Tongue (tissue), 2 donors: ENCODE measurements around the gene SLC39A11. TPM values are rescaled to one million over a fixed set of nuclear protein-coding genes. Genes with fewer than 3 reads are reported as not detected.
"Not testable (repeated sequence)": the region's sequence is repeated elsewhere in the genome, so short reads cannot be mapped to it uniquely, and the experiment has no call there.

Source experiments
- DNase-seq: peaks from one replicate; pipeline ENCODE4 v3.0.0-alpha.2; 2015
- total RNA-seq: library from RNA; depleted of rRNA; stranded (reverse); fragments of >200 nt; gene quantifications from one replicate; pipeline ENCODE4 v1.2.3, GENCODE V29; 2014

SLC39A11 gene, protein sequence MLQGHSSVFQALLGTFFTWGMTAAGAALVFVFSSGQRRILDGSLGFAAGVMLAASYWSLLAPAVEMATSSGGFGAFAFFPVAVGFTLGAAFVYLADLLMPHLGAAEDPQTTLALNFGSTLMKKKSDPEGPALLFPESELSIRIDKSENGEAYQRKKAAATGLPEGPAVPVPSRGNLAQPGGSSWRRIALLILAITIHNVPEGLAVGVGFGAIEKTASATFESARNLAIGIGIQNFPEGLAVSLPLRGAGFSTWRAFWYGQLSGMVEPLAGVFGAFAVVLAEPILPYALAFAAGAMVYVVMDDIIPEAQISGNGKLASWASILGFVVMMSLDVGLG
- total RNA-seq: 12.7 TPM

- DNase-seq: peak; percentile 97
These were observed at the start of gene SLC39A11 for GRCh38 chr17:73092523-73093135. Gene SLC39A11, minus strand, starts transcription at chr17:73092688. Its CDS starts 3,924 bp downstream, at chr17:73088764.

GRCh38 chr17:73141411-73141810 lies 48.9 kb upstream of the SLC39A11 start:
- no peak for DNase-seq

GRCh38 chr17:73140566-73140965 lies 48.1 kb upstream of the SLC39A11 start:
- DNase-seq: no peak

GRCh38 chr17:73139296-73139695 lies 46.8 kb upstream of the SLC39A11 start:
- DNase-seq: no peak

DNA sequence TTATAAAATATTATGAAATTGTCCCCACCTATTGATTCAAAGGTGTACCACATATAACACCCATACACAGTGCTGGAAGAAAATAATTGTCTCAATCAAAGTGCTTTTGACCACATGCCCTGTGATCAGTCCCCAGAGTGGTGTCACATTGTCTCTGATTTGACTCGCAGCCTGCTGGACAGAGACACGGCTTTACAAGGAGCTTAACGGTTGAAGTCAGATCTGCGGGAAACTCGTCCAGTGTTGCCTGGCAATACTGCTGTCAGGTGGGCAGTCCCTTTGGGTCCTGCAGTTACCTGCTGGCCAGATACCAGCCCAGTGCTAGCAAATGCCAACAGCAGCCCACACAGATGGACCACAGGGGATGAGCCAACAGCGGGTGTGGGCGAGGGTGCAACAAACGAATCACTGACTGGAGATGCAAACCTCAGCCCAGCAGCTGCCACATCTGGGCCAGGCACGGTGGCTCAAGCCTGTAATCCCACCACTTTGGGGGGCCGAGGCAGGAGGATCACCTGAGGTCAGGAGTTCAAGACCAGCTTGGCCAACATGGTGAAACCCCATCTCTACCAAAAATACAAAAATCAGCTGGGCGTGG lies 46.2 kb upstream of the SLC39A11 start:
- peak; percentile 19 for DNase-seq

- no peak for DNase-seq
These were observed 44.9 kb upstream of the SLC39A11 start for GRCh38 chr17:73137376-73137775.

- DNase-seq: no peak
These were observed 43.3 kb upstream of the SLC39A11 start for GRCh38 chr17:73135766-73136165.

DNA sequence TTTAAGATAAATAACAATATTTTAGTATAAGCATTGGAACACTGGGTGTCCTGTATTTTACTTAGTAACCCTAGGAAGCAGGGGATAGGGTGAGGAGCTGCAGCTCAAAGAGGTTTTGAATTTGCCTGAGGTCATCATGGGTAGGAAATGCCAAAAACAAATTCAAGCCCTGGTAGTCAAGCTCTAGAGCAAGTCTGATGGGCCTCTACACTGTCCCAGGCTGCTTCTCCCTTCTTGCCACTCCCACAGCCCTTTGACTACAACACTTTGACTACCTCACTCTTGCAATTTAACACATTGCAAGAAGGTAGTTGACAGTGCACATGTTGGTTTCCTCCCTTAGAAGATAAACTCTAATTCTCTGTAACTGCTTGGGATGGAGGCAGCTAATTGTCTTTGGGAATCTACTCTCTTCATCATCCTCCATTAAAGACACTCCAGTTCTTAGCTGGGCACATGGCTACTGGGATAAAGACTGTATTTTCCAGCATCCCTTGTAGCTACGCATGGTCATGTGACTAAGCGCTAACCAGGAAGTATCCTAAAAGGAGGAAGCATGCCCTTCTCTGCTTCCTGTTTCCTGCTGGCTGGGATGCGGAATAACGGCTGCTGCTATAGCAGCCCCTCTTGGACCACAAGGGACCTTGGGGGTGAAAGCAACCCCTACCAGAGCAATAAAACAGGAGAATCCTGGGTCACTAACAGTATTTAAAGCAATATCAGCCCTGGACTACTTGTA lies 41.6 kb upstream of the SLC39A11 start:
- DNase-seq: no peak

DNA sequence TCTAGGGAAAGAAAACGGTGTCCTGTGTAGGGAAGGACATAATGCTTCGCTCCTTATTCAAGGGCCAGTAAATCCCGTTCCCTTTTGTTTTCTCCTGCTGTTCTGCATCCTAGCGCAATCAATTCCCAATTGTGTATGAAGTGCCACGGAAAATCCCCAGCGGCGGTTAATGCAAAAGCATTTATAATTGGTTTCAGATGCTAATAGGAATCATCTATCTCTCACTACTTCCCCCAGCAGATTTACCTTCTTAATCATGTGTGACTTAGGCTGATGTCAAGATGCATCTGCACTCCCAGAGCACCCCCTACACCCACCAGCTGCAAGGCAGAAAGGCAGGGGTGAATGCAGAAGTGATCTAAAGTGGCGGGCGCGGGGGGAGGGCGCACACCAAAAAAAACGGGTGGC lies 39.6 kb upstream of the SLC39A11 start:
- no peak for DNase-seq

DNA sequence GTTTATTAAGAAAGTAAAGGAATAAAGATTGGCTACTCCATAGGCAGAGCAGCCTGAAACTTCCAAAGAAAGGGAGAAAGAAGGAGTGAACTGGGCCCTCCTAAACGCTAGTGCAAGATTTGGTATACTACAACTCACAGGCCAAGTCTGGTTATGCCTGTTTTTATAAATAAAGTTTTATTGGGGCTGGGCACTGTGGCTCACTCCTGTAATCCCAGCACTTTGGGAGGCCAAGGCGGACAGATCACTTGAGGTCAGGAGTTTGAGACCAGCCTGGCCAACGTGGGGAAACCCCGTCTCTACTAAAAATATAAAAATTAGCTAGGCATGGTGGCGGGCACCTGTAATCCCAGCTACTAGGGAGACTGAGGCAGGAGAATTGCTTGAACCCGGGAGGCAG lies 39.0 kb upstream of the SLC39A11 start:
- not testable (repeated sequence) for DNase-seq

DNA sequence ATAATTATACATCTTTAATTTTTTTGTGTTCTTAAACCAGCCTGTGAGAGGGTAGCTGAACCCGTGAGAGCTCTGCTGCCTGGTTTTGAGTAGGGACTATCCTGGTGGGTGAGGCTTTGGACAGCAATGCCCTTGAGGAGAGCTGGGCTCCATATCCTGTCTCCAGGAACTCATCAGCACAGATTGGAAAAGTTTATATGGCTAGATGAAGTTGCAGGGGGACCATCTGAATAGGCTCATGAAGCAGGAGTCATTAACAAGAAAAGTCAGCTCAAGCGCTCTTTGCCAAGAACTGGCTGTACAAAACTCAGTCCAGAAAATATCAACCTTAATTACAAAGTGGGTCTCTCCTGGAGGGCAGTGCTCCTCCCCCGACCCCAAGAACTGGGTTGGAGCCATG lies 38.5 kb upstream of the SLC39A11 start:
- no peak for DNase-seq

DNA sequence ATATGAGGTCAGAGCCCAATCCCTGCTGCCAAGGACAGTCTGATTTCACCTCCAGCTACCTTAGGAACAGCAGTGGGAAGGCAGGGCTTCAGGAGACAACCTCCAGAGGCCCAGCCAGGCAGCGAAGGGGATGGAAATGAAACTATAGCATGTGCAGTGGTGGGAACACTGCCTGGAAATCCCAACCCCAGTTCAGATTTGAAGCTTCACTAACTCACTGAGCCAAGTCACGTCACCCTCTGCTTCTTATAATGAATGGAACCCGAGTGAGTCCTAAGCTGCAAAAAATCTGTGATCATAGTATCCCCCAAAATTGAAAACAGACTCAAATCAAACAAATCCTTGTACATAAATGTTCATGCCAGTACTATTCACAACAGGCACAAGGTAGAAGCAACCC lies 36.0 kb upstream of the SLC39A11 start:
- peak; percentile 74 for DNase-seq

GRCh38 chr17:73126716-73127473 lies 34.4 kb upstream of the SLC39A11 start:
- DNase-seq: no peak

- no peak for DNase-seq
These were observed 31.3 kb upstream of the SLC39A11 start for GRCh38 chr17:73123606-73124320.

GRCh38 chr17:73122953-73123605 lies 30.6 kb upstream of the SLC39A11 start:
- DNase-seq: no peak

- peak; percentile 86 for DNase-seq
These were observed 29.0 kb upstream of the SLC39A11 start for GRCh38 chr17:73121506-73121905.

- no peak for DNase-seq
These were observed 27.1 kb upstream of the SLC39A11 start for GRCh38 chr17:73119631-73120030.

DNA sequence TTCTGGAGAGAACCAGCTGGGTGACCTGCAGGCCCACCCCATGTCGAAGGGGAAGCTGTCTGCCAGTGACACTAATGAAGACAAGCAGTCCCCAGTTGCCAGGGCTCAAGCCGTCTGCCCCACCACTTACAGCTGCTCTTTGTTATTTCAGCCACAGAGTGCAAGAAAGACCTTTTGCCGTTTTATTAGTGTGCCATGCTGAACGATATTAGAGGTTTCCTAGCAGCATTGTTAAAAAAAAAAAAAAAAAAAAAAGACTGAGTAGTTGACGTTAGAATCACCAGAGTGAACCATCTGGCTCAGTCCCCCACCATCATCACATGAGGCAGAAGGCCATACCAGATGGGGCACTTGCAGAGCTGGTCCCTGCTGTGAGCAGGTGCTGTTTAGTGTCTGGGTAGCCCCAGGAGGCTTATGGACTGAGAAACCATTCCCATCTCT lies 26.5 kb upstream of the SLC39A11 start:
- peak; percentile 73 for DNase-seq

- DNase-seq: no peak
These were observed 25.7 kb upstream of the SLC39A11 start for GRCh38 chr17:73118139-73118538.

DNA sequence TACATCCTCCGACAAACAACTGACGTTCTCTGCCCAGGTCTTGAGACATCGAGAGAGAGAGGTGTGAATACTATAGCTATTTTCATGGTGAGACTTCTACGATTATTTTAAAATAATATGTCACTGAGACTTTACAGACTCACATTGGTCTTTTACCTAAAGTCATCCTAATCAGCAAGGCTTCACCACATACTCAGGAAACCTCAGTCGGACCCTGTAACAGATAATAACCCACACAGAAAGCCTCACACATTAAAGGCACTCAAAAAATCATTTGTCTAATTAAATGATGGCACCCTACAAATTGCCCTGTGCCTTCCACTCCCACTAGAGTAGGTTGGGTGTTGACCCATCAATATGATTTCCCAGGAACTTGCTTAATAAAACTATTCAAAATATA lies 19.8 kb upstream of the SLC39A11 start:
- DNase-seq: no peak

GRCh38 chr17:73111386-73111785 lies 18.9 kb upstream of the SLC39A11 start:
- DNase-seq: no peak
